Adrenal gland (tissue), 12 donors: ENCODE measurements around the gene KRT81. TPM values are rescaled to one million over a fixed set of nuclear protein-coding genes. Genes with fewer than 3 reads are reported as not detected.

Experiments used
- DNase-seq, 7 donors: peaks; one replicate each; pipeline ENCODE4 v3.0.0-alpha.2; 2019 to 2020
- H3K27ac ChIP-seq, 5 donors: fragments of 200-600 bp; sonication (generic) in 4 of 5; 1 replicate in 3 of 5; 2 replicates in 2 of 5; pipeline versions ENCODE4 v1.5.1 to v1.8.0; 2016 to 2020; ENCODE audit warnings: mild to moderate bottlenecking in 1 of 5
- H3K27me3 ChIP-seq: fragments of 200-600 bp; 2 replicates; pipeline ENCODE4 v1.8.0; 2021
- H3K36me3 ChIP-seq, 2 donors: fragments of 200-600 bp; replicated peaks in 1 of 2; 1 replicate in 1 of 2; 2 replicates in 1 of 2; pipeline versions ENCODE4 v1.5.1 to v1.8.0; 2018 to 2022
- H3K4me1 ChIP-seq, 2 donors: fragments of 200-600 bp; replicated peaks in 1 of 2; 1 replicate in 1 of 2; 2 replicates in 1 of 2; pipeline versions ENCODE4 v1.5.1 to v1.8.0; 2018 to 2021
- H3K4me3 ChIP-seq, 4 donors: fragments of 200-600 bp; sonication (generic) in 3 of 4; one replicate each; pipeline ENCODE4 v1.5.1; 2016 to 2018
- H3K9me3 ChIP-seq, 3 donors: fragments of 200-600 bp; sonication (generic) in 1 of 3; replicated peaks in 1 of 3; 1 replicate in 2 of 3; 2 replicates in 1 of 3; pipeline versions ENCODE4 v1.5.1 to v1.8.0; 2016 to 2021
- POLR2A ChIP-seq, 2 donors: fragments of 450-650 bp; IDR thresholded peaks; one replicate each; pipeline ENCODE4 v1.6.1; 2017; ENCODE audit warnings: antibody characterized with exemption in 2 of 2, mild to moderate bottlenecking in 2 of 2, moderate library complexity in 1 of 2
- WGBS, 4 donors: extraction: QIAGEN DNeasy Blood & Tissue Kit in 2 of 4; methylation state at CpG; one replicate each; pipeline versions ENCODE4 v1.1.5 to v1.1.7; 2013 to 2017; 5-methylcytosine and 5-hydroxymethylcytosine counted together
- intact Hi-C, 2 donors: fragments of 100-400 bp; cut with DNase I; formaldehyde crosslinking; loops; one replicate each; pipeline versions ENCODE4 v1.14.1 to v1.15.0; 2022 to 2023
- polyA plus RNA-seq, 3 donors: library from polyadenylated mRNA; stranded (reverse); fragments of 200-250 nt in 2 of 3; fragments of 350-450 nt in 1 of 3; fragmentation: Illumina TruSeq in 1 of 3; extraction: RNeasy Lipid Tissue Mini Kit (QIAGEN cat#74804) in 1 of 3; gene quantifications; one replicate each; pipeline ENCODE4 v1.2.3, GENCODE V29; 2013 to 2014
- total RNA-seq, 9 donors: library from RNA; depleted of rRNA in 4 of 9; stranded (reverse); fragments of >200 nt in 4 of 9; fragments of 120-200 nt in 1 of 9; fragmentation: NEBNext Ultra II Directional in 1 of 9; extraction: Animal tissue kit (Norgen Biotek cat#: 25700) in 1 of 9; gene quantifications; one replicate each; pipeline versions ENCODE4 v1.1.0 to v1.2.4, GENCODE V29; 2013 to 2023
- TF ChIP-seq, protein P1 (sequence below), 6 experiments: fragments of 450-650 bp in 4 of 6; fragments of 200-600 bp in 2 of 6; sonication (generic) in 1 of 6; IDR thresholded peaks; 1 replicate in 5 of 6; 2 replicates in 1 of 6; pipeline versions ENCODE4 v1.5.1 to v1.8.0; 2016 to 2021; ENCODE audit warnings: antibody characterized with exemption in 6 of 6, mild to moderate bottlenecking in 2 of 6, moderate library complexity in 1 of 6
- donor health status: healthy with polysubstance abuse.
- donor health status: Bipolar disorder and iron deficiency.
- donor health status: DM: yes; HTN: yes; CAD: no.
- donor health status: DM: no; HTN: no; CAD: no.
- donor health status: DM: no; HTN: no; CAD: no.
- donor health status: DM: yes; HTN: yes; CAD: no.

KRT81 gene
- total and polyA plus RNA-seq, 12 donors, result 0.25 to 0.42 TPM; not detected in 10

GRCh38 chr12:52268212-52268611 lies 23.1 kb downstream of the KRT81 start:
- intact Hi-C loops, result no loop called here
- H3K36me3 ChIP-seq, result no peaks in the 10 kb centered on the region

DNA sequence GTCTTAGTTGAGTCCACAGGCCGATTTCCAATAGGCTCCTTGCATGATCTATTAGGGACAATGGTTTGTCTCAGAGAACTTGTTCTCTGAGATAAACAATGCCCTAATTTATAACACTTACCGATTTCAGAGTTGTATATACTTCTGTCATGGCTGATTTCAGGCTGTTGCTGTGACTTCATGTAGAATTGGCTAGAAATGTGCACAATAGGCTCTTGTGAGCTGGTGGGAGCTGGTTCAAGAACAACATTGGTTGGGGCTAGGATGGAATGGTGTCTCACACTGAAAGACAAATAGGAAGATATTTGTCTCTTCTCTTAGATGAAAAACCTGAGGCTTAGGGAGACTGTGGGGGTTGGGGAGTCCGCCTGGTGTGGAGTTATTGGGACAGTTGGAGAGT lies 23.6 kb downstream of the KRT81 start:
- H3K27me3 ChIP-seq, result no peaks in the 10 kb centered on the region
- 90 to 95% (median 92%) methylated on average over 3 of the region's 3 CpGs for WGBS, 4 donors
- H3K9me3 ChIP-seq, result no peaks in the 10 kb centered on the region
- DNase-seq, result no peak
- no peak for TF ChIP-seq POLR2A (IDR thresholded peaks at IDR 0.05)
- TF ChIP-seq, protein P1, sequence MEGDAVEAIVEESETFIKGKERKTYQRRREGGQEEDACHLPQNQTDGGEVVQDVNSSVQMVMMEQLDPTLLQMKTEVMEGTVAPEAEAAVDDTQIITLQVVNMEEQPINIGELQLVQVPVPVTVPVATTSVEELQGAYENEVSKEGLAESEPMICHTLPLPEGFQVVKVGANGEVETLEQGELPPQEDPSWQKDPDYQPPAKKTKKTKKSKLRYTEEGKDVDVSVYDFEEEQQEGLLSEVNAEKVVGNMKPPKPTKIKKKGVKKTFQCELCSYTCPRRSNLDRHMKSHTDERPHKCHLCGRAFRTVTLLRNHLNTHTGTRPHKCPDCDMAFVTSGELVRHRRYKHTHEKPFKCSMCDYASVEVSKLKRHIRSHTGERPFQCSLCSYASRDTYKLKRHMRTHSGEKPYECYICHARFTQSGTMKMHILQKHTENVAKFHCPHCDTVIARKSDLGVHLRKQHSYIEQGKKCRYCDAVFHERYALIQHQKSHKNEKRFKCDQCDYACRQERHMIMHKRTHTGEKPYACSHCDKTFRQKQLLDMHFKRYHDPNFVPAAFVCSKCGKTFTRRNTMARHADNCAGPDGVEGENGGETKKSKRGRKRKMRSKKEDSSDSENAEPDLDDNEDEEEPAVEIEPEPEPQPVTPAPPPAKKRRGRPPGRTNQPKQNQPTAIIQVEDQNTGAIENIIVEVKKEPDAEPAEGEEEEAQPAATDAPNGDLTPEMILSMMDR (IDR thresholded peaks at IDR 0.05), result no peak
- H3K27ac ChIP-seq, result peak overlapping the region in 1 of 5 donors; percentile 15
- intact Hi-C loops, result no loop called here
- no peaks in the 10 kb centered on the region for H3K36me3 ChIP-seq
- H3K4me3 ChIP-seq, result no peak overlapping the region
- H3K4me1 ChIP-seq, result no peaks in the 10 kb centered on the region

More at GRCh38 chr12:52268212-52268611, 23.1 kb downstream of the KRT81 start:
- peak in 3 of 7 donors; percentile 23 to 52 (median 38) for DNase-seq
- Histone ChIP-seq H3K27ac (peak overlapping the region in 1 of 5 donors; percentile 15), H3K4me1 (no peaks in the 10 kb centered on the region), H3K27me3 (no peaks in the 10 kb centered on the region), H3K9me3 (no peaks in the 10 kb centered on the region), H3K4me3 (no peak overlapping the region)
- no peak for TF ChIP-seq POLR2A (IDR thresholded peaks at IDR 0.05)
- TF ChIP-seq, protein P1 (IDR thresholded peaks at IDR 0.05), result no peak
- WGBS, 4 donors, result 64 to 88% (median 69%) methylated on average over 2 of the region's 2 CpGs

DNA sequence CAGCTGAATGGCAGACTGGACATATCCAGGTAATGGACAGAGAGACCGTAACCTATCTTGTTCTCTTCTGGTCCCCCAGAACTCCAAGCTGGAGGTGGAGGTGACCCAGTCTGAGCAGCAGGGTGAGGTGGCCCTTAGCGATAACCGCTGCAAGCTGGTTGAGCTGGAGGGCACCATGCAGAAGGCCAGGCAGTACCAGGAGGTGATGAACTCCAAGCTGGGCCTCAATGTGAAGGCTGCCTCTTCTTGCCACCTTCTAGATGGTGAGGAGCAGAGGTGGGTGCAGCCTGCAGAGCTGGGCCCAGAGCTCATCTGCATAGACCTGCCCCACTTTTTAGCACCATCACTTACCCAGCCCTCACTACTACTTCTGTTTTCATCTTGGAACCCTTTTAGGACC lies 24.1 kb downstream of the KRT81 start:
- Histone ChIP-seq H3K4me1 (no peaks in the 10 kb centered on the region), H3K36me3 (no peaks in the 10 kb centered on the region), H3K27ac (no peak overlapping the region), H3K9me3 (no peaks in the 10 kb centered on the region), H3K4me3 (no peak overlapping the region), H3K27me3 (no peaks in the 10 kb centered on the region)
- intact Hi-C loops, result no loop called here
- 63 to 100% (median 97%) methylated on average over 1 to 3 of the region's 3 CpGs for WGBS, 4 donors
- TF ChIP-seq, protein P1 (IDR thresholded peaks at IDR 0.05), result no peak
- TF ChIP-seq POLR2A (IDR thresholded peaks at IDR 0.05), result no peak
- no peak for DNase-seq

- Histone ChIP-seq H3K36me3 (no peaks in the 10 kb centered on the region), H3K27me3 (no peaks in the 10 kb centered on the region), H3K4me3 (no peak overlapping the region), H3K4me1 (no peaks in the 10 kb centered on the region), H3K27ac (no peak overlapping the region), H3K9me3 (no peaks in the 10 kb centered on the region)
- peak in 1 of 7 donors; percentile 8 for DNase-seq
- WGBS, 4 donors, result 83 to 100% (median 92%) methylated on average over 2 of the region's 2 CpGs
- TF ChIP-seq, protein P1 (IDR thresholded peaks at IDR 0.05), result no peak
- intact Hi-C loops, result no loop called here
Observed at GRCh38 chr12:52266514-52266913, 24.8 kb downstream of the KRT81 start.
